HG02943 (cell line): Measurements from ENCODE around the gene OXT.

Source experiments
- ATAC-seq: cut with Tn5 transposase; IDR thresholded peaks from one replicate; pipeline ENCODE4 v1.9.1; 2021; ENCODE audit warnings: mild to moderate bottlenecking, low read depth, moderate library complexity; ENCODE audit not compliant: unreplicated experiment

OXT gene

GRCh38 chr20:3082955-3083952 is 11.8 kb downstream of the OXT start:
- ATAC-seq: no peak

- no peak for ATAC-seq
Measured at GRCh38 chr20:3084283-3084985, 13.0 kb downstream of the OXT start, which contains the start of gene AVP. TSS of gene AVP (minus strand) at chr20:3084724. CDS start at chr20:3084674, 50 bp downstream.

GRCh38 chr20:3084986-3085360 is 13.6 kb downstream of the OXT start:
- ATAC-seq: no peak

- ATAC-seq: no peak
Measured at GRCh38 chr20:3085571-3086072, 14.2 kb downstream of the OXT start.

GRCh38 chr20:3088031-3088430 is 16.6 kb downstream of the OXT start:
- ATAC-seq: no peak

GRCh38 chr20:3090565-3090964 is 19.1 kb downstream of the OXT start:
- ATAC-seq: no peak

GRCh38 chr20:3092611-3093379 is 21.4 kb downstream of the OXT start:
- no peak for ATAC-seq

- ATAC-seq: no peak
Measured at GRCh38 chr20:3093861-3094361, 22.5 kb downstream of the OXT start.

GRCh38 chr20:3094848-3095629 is 23.6 kb downstream of the OXT start:
- ATAC-seq: no peak

GRCh38 chr20:3100480-3100879 is 29.1 kb downstream of the OXT start:
- no peak for ATAC-seq

- no peak for ATAC-seq
Measured at GRCh38 chr20:3101251-3101650, 29.8 kb downstream of the OXT start.

- ATAC-seq: no peak
Measured at GRCh38 chr20:3101737-3102574, 30.5 kb downstream of the OXT start.

GRCh38 chr20:3102575-3103368 is 31.4 kb downstream of the OXT start:
- no peak for ATAC-seq

- ATAC-seq: no peak
Measured at GRCh38 chr20:3103369-3104032, 32.1 kb downstream of the OXT start.

GRCh38 chr20:3105256-3106137 is 34.1 kb downstream of the OXT start:
- no peak for ATAC-seq

- no peak for ATAC-seq
Measured at GRCh38 chr20:3106185-3106584, 34.8 kb downstream of the OXT start.
